Measurements from ENCODE around the gene TLN1. TPM values are rescaled to one million over a fixed set of nuclear protein-coding genes. Genes with fewer than 3 reads are reported as not detected.

Gene TLN1
- total and polyA plus RNA-seq, 2 of the 4 experiments (the other 2 are of a cell fraction), result 228 to 346 TPM

DNA sequence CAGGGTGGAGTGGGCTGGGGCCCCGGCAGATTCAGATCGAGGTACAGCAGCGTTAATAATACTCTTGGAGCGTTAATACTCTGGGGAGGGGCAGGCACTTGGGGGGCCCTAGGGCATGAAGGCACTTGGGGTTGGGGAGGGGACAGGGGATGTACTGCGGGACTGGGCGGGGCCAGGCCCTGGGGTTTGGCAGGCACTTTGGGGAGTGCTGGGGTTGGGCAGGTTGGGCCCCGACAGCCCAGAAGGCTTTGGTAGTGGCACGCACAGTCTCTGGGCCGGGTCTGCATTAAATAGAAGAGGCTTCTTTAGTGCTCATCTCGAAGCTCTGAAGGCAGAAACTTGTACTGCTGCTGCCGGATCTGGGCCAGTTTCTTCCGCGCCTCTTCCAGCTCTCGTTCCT, 34.5 kb downstream of the TLN1 start:
- H3K4me3 ChIP-seq (ENCODE audit: insufficient read depth, low read depth, low read length), result no peak overlapping the region
- H3K27me3 ChIP-seq (ENCODE audit: control insufficient read depth, insufficient read depth, low read length), result no peaks in the 10 kb centered on the region
- no peak overlapping the region for H2AFZ ChIP-seq (replicated peaks; ENCODE audit: low read length, poor library complexity)
- no peak overlapping the region for H3K56ac ChIP-seq (ENCODE audit: extremely low read depth, insufficient read depth, low read length)
- ATAC-seq (ENCODE audit: low read depth) (no peak), DNase-seq (no peak)
- no peak overlapping the region for H4K91ac ChIP-seq (ENCODE audit: insufficient read depth, low read depth, low read length)
- intact Hi-C loops (cut with micrococcal nuclease) (no loop called here), in situ Hi-C loops (cut with MboI; ENCODE audit: low sequenced_read_pairs) (no loop called here), dilution Hi-C loops (cut with HindIII; ENCODE audit: low sequenced_read_pairs, unreplicated experiment) (no loop called here)
- no peak overlapping the region for H4K8ac ChIP-seq (ENCODE audit: low read depth in 2 of 2, low read length in 2 of 2)
- H3K14ac ChIP-seq (replicated peaks; ENCODE audit: low read depth, low read length), result no peak overlapping the region
- H3K4me2 ChIP-seq (ENCODE audit: low read depth, low read length), result no peak overlapping the region
- no peak overlapping the region for H3K27ac ChIP-seq (ENCODE audit: insufficient read depth, low read length)
- CTCF ChIA-PET, result interaction anchor here (1.0 to 1.6 kb wide), 2 partner anchors 19 to 38 kb away, joined by 3 to 6 read pairs; no protein-coding TSS in a partner anchor
- H4K5ac ChIP-seq (ENCODE audit: low read depth, low read length), result no peak overlapping the region
- H4K20me1 ChIP-seq (ENCODE audit: insufficient read depth, low read length), result peaks cover 22% of the 10 kb centered on the region
- no peak overlapping the region for H2AK9ac ChIP-seq (replicated peaks; ENCODE audit: low read depth, low read length, poor library complexity)
- peaks cover 5% of the 10 kb centered on the region; the same call in 1 of the 2 replicates for H3K4me1 ChIP-seq (ENCODE audit: control insufficient read depth, insufficient read depth, low read length)
- peaks cover 10% of the 10 kb centered on the region for H3K9me1 ChIP-seq (ENCODE audit: insufficient read depth, low read length)
- H3K36me3 ChIP-seq (ENCODE audit: control insufficient read depth, insufficient read depth, low read length), result peaks cover 62% of the 10 kb centered on the region
- no peak overlapping the region for H2BK120ac ChIP-seq (ENCODE audit: low read depth, low read length)
- H3K79me1 ChIP-seq (ENCODE audit: low read depth in 1 of 2, low read length in 2 of 2), result peaks cover 15 to 50% of the 10 kb centered on the region in 2 experiments
- H2AK5ac ChIP-seq (ENCODE audit: low read depth, low read length), result no peak overlapping the region
- H3K4ac ChIP-seq (ENCODE audit: low read depth, low read length), result no peak overlapping the region
- BruUV-seq (replicated peaks), result TSS peak; percentile 95
- no peak overlapping the region for H3K23ac ChIP-seq (ENCODE audit: low read depth, low read length)
- no peak overlapping the region for H2BK15ac ChIP-seq (ENCODE audit: low read depth, low read length)
- H3K9me3 ChIP-seq (ENCODE audit: control insufficient read depth, insufficient read depth, low read length), result no peaks in the 10 kb centered on the region
- TF ChIP-seq CEBPB (IDR thresholded peaks at IDR 0.05; ENCODE audit: low read depth, low read length) (no peak), MAFK (IDR thresholded peaks at IDR 0.05; ENCODE audit: low read depth, low read length) (no peak), SMC3 (IDR thresholded peaks at IDR 0.05; ENCODE audit: low read depth, low read length) (no peak), RFX5 (IDR thresholded peaks at IDR 0.05; ENCODE audit: low read depth, low read length) (no peak), RAD21 (IDR thresholded peaks at IDR 0.05; ENCODE audit: low read length) (no peak), NFE2L2 (IDR thresholded peaks at IDR 0.05; ENCODE audit: low read depth, low read length) (no peak), POLR2A (IDR thresholded peaks at IDR 0.05; ENCODE audit: low read depth, low read length) (no peak), BHLHE40 (IDR thresholded peaks at IDR 0.05; ENCODE audit: low read depth, low read length) (no peak), MAZ (IDR thresholded peaks at IDR 0.05; ENCODE audit: borderline replicate concordance, low read depth, low read length) (no peak), CHD1 (IDR thresholded peaks at IDR 0.05; ENCODE audit: low read depth, low read length) (no peak), MXI1 (IDR thresholded peaks at IDR 0.05; ENCODE audit: borderline replicate concordance, low read depth, low read length) (no peak), RCOR1 (IDR thresholded peaks at IDR 0.05; ENCODE audit: insufficient replicate concordance, low read length) (no peak), FOS (IDR thresholded peaks at IDR 0.05; ENCODE audit: low read depth, low read length) (no peak)
- TF ChIP-seq, protein P1, sequence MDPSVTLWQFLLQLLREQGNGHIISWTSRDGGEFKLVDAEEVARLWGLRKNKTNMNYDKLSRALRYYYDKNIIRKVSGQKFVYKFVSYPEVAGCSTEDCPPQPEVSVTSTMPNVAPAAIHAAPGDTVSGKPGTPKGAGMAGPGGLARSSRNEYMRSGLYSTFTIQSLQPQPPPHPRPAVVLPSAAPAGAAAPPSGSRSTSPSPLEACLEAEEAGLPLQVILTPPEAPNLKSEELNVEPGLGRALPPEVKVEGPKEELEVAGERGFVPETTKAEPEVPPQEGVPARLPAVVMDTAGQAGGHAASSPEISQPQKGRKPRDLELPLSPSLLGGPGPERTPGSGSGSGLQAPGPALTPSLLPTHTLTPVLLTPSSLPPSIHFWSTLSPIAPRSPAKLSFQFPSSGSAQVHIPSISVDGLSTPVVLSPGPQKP (IDR thresholded peaks at IDR 0.05; ENCODE audit: borderline replicate concordance, low read depth, low read length), result no peak
- TF ChIP-seq, protein P2, sequence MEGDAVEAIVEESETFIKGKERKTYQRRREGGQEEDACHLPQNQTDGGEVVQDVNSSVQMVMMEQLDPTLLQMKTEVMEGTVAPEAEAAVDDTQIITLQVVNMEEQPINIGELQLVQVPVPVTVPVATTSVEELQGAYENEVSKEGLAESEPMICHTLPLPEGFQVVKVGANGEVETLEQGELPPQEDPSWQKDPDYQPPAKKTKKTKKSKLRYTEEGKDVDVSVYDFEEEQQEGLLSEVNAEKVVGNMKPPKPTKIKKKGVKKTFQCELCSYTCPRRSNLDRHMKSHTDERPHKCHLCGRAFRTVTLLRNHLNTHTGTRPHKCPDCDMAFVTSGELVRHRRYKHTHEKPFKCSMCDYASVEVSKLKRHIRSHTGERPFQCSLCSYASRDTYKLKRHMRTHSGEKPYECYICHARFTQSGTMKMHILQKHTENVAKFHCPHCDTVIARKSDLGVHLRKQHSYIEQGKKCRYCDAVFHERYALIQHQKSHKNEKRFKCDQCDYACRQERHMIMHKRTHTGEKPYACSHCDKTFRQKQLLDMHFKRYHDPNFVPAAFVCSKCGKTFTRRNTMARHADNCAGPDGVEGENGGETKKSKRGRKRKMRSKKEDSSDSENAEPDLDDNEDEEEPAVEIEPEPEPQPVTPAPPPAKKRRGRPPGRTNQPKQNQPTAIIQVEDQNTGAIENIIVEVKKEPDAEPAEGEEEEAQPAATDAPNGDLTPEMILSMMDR (conservative IDR thresholded peaks at IDR 0.05; ENCODE audit: low read depth, low read length), result no peak
- TF ChIP-seq, protein P3, sequence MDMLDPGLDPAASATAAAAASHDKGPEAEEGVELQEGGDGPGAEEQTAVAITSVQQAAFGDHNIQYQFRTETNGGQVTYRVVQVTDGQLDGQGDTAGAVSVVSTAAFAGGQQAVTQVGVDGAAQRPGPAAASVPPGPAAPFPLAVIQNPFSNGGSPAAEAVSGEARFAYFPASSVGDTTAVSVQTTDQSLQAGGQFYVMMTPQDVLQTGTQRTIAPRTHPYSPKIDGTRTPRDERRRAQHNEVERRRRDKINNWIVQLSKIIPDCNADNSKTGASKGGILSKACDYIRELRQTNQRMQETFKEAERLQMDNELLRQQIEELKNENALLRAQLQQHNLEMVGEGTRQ (IDR thresholded peaks at IDR 0.05; ENCODE audit: low read depth, low read length), result no peak
- POLR2A ChIA-PET (ENCODE audit: unreplicated experiment), result interaction anchor here (1.7 kb wide), 1 partner anchor 9 kb away, joined by 10 read pairs; no protein-coding TSS in a partner anchor
- H2BK5ac ChIP-seq (ENCODE audit: low read depth, low read length, poor library complexity, severe bottlenecking), result no peak overlapping the region
- no peak overlapping the region for H2BK20ac ChIP-seq (ENCODE audit: low read depth, low read length)
- WGBS, 2 experiments (ENCODE audit: extremely low coverage in 2 of 2, insufficient read length in 1 of 2), result 88% methylated on average over 3 of the region's 14 CpGs; no CpG with 5 or more reads in 1 of the 2 experiments
- H3K18ac ChIP-seq (ENCODE audit: low read depth, low read length), result no peak overlapping the region
- no peak overlapping the region for H3K9ac ChIP-seq (ENCODE audit: low read depth, low read length)
